Activated T-cell treated with anti-CD3 and anti-CD28 coated beads, Interleukin-2, amount 50 U/mL, for 24 hours (primary cell): ENCODE measurements around the gene MDK.
A peak's percentile ranks its signal among the peaks of the same experiment; 100 is the strongest.

Experiments
- DNase-seq: peaks from one replicate; pipeline ENCODE4 v3.0.0-alpha.2; 2020
- H3K27ac Mint-ChIP-seq: 2 replicates; pipeline ENCODE4 v1.8.0; 2020; ENCODE audit warnings: mild to moderate bottlenecking, mixed read lengths
- H3K27me3 Mint-ChIP-seq: 2 replicates; pipeline ENCODE4 v1.8.0; 2020; ENCODE audit warnings: mixed read lengths
- H3K36me3 Mint-ChIP-seq: 2 replicates; pipeline ENCODE4 v1.8.0; 2020; ENCODE audit warnings: low read depth, mixed read lengths
- H3K4me1 Mint-ChIP-seq: 2 replicates; pipeline ENCODE4 v1.8.0; 2020; ENCODE audit warnings: low read depth, mixed read lengths
- H3K4me3 Mint-ChIP-seq: 2 replicates; pipeline ENCODE4 v1.8.0; 2020; ENCODE audit warnings: mild to moderate bottlenecking, moderate library complexity, mixed read lengths
- H3K9me3 Mint-ChIP-seq: 2 replicates; pipeline ENCODE4 v1.8.0; 2020; ENCODE audit warnings: mixed read lengths

The MDK gene, protein sequence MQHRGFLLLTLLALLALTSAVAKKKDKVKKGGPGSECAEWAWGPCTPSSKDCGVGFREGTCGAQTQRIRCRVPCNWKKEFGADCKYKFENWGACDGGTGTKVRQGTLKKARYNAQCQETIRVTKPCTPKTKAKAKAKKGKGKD

DNA sequence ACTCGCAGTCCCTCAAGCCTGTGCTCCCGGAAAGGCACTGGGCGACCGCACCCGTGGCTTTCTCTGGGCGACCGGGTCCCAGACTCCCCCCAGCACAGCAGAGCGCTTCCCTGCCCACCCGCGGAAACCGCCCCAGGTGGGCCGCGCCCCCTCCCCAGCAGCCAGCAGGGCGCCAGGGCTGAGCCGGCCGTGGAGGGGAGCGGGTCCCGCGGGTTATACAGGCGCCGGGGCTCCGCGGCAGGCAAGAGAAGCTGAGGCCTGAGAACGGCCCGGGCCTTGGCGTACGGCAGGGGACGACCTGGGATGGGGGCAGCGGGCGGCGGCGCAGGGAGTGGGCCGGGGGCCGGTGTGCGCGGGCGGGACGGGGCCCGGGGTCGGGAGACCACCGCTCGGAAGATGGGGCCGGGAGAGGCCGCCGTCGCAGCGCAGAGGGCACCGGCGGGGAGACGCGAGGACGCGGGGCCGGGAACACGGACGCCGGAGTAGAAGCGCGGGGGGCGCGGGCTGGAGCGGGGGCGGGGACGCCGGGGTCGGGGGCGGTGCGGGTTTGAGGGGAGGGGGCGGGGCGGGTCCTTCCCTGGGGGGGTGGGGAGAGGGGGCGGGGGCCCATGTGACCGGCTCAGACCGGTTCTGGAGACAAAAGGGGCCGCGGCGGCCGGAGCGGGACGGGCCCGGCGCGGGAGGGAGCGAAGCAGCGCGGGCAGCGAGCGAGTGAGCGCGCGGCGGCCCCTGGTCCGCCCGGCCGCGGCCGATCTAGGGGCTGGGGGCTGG, at the start of gene MDK:
MDK (plus strand) TSS at position 622 of the 771 bp plus-strand sequence. CDS start 389 bp downstream, outside the sequence.
- peaks cover 32% of the 10 kb centered on the region for H3K36me3 Mint-ChIP-seq

DNA sequence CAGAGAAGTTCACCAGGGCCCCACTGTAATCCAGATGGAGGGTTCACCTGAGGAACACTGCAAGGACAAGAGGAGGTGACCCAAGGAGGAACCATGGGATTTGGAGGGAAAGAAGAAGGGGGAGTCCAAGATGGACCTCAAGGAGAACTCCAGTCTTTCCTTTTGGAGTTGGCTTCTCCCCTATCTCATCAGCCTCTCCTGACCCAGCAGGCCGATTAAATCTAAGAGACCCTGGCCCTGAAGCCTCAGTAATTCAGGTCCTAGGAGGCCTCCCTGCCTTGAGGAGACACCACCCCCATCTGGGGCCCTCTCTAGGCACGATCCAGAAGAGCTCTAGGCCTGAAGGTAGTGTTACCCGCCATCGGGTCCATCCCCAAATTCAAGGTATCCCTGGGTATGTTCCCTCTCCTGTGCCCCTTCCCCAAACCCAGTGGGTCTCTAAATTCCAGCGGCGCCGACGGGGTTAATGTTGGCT, 49.3 kb upstream of the MDK start:
- DNase-seq, result no peak
- no peaks in the 10 kb centered on the region for H3K9me3 Mint-ChIP-seq
- H3K4me3 Mint-ChIP-seq, result peak overlapping the region; percentile 28
- H3K4me1 Mint-ChIP-seq, result peaks cover 66% of the 10 kb centered on the region
- no peaks in the 10 kb centered on the region for H3K27me3 Mint-ChIP-seq
- no peaks in the 10 kb centered on the region for H3K36me3 Mint-ChIP-seq
- peak overlapping the region; percentile 76 for H3K27ac Mint-ChIP-seq

More for the DNA sequence above, at the start of gene MDK:
- H3K27ac Mint-ChIP-seq, result peak within 1 kb of the TSS; percentile 76
- no peak for DNase-seq
- peaks cover 11% of the 10 kb centered on the region for H3K4me1 Mint-ChIP-seq
- no peaks in the 10 kb centered on the region for H3K9me3 Mint-ChIP-seq
- H3K27me3 Mint-ChIP-seq, result peaks cover 38% of the 10 kb centered on the region
- peak within 1 kb of the TSS; percentile 73 for H3K4me3 Mint-ChIP-seq

DNA sequence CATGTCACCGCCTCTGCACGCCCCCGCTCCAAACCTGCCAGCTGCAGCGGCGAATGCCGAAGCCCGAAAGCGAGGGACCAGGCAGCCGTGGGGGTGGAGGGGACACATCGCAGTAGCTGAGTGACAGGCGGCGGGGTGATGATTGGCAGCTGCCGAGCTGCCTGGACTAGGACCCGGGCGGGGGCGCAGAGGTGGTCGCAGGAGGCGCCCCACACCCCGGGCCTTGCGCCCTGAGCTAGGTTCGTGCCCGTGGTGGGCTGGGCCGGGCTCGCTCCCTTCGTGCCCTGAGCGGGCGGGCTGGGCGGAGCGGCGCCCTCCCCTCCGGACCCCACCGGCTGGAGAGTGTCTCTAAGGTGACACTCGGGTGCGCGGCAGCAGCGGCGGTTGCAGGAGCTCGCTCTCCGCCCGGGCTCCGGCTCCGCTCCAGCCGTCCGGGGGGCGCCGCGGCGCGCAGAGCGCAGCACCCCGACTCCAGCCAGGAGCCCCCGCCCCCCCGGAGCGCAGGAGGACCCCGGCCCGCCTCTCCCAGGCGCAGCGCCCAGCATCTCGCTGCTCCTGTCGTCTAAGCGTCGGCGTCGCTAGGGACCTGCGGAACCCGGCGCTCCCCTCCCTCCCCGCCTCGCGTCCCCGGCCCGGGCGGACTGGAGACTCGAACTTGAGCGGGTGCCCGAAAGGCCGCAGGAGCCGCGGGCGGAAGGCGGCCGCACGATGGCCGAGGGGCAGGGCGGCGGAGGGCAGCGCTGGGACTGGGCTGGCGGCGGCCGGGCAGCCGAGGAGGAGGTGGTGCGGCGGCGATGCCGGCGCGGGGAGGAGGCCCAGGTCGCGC, 48.7 kb upstream of the MDK start:
- H3K27me3 Mint-ChIP-seq, result no peaks in the 10 kb centered on the region
- H3K4me1 Mint-ChIP-seq, result peaks cover 67% of the 10 kb centered on the region

DNA sequence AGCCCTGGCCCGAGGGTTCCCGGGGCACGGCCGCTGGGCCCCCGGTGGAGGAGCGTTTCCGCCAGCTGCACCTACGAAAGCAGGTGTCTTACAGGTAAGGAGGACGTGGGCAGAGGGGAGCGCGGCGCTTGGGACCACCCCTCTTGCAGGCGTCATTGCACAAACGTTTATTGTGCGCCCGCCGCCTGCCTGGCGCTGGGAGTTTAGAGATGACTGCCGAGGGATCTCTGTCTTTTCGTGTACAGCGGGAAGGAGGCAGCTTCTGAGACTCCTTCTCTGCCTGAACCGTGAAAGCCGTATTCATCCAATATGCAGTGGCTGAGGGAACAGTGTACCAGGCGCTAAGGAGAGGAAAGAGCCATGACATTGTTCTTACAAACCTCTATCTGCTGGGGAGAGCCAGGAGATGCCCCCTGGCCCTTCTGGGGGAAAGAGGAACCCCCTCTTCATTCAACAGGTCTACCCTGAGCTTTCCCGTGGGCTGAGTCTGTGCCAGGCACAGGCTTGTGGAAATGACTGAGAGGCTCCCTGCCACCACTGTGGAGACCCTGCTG, 48.0 kb upstream of the MDK start:
- H3K9me3 Mint-ChIP-seq, result no peaks in the 10 kb centered on the region
- H3K4me3 Mint-ChIP-seq, result peak overlapping the region; percentile 74
- peaks cover 72% of the 10 kb centered on the region for H3K4me1 Mint-ChIP-seq
- no peaks in the 10 kb centered on the region for H3K36me3 Mint-ChIP-seq
- H3K27me3 Mint-ChIP-seq, result no peaks in the 10 kb centered on the region
- DNase-seq, result peak; percentile 60
- peak overlapping the region; percentile 13 for H3K27ac Mint-ChIP-seq

More for the DNA sequence above, 48.7 kb upstream of the MDK start:
- Mint-ChIP-seq H3K36me3 (no peaks in the 10 kb centered on the region), H3K9me3 (no peaks in the 10 kb centered on the region), H3K4me3 (peak overlapping the region; percentile 74), H3K27ac (no peak overlapping the region)
- peak; percentile 71 for DNase-seq

DNA sequence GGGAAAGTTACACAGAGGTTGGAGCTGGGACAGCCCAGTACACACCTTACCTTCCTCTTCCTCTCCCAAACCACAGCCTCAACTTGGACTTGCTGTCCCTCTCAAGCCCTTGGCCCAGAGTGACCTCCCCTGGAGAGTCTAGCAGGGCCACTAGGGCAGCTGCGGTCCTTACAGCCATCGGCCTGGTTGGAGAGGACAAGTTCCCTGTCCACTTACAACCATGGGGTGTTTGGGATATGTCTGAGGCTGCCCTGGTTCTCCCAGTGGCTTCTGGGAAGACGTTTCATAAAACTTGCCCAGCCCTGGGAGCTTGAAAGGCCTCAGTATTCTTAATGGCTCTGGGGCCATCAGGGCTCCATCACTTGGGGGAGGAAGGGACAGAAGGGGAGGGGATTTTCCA, 47.3 kb upstream of the MDK start:
- Mint-ChIP-seq H3K36me3 (no peaks in the 10 kb centered on the region), H3K27me3 (no peaks in the 10 kb centered on the region), H3K4me3 (peak overlapping the region; percentile 74), H3K9me3 (no peaks in the 10 kb centered on the region), H3K27ac (no peak overlapping the region), H3K4me1 (peaks cover 79% of the 10 kb centered on the region)
- no peak for DNase-seq

DNA sequence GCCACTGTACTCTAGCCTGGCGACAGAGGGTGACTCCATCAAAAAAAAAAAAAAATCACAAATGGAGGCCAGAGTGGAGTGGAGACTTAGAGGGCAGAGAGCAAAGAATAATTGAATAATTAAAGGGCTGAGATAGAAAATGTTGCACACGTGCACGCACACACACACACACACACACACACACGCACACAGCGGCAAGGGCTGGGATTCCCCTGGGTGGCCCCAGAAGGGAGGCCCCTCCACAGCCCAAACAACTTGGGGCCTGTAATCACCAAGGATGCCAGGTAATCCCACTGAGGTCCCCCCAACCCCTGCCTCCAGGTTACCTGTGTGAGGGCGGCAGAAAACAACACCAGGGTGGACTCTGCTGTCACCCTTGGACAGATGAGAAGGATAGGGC, 46.2 kb upstream of the MDK start:
- Mint-ChIP-seq H3K4me3 (no peak overlapping the region), H3K27ac (peak overlapping the region; percentile 73)

DNA sequence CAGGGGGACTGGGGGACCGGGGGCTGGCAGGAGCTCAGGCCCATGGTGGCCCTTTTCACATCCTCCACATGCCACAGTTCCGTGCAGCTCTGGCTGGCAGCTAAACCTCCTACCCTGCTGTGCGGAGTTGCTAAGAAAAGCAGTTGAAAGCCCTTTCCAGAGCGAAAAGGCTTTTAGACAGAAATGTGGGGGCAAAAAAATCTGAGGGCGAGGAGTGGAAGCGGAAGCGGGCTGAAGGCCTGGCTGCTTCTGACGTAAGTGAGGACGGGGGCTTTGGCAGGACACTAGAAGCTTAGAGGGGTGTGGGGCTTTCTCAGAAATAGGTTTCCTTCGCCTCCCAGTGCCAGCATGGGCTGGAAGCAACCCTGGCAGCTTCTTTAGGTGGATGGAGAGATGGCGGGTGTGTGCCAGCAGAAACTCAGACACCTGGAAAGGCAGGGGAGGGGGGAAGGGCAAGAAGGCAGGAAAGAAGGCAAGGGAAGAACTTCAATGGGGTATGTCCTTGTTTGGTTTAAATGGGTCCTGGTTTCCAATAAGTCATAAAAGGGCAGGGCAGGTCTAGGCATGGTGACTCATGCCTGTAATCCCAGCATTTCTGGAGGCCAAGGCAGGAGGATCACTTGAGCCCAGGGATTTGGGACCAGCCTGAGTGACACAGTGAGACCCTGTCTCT, 45.4 kb upstream of the MDK start:
- no peak overlapping the region for H3K4me3 Mint-ChIP-seq
- DNase-seq, result no peak
- H3K27ac Mint-ChIP-seq, result peak overlapping the region; percentile 66
- H3K36me3 Mint-ChIP-seq, result no peaks in the 10 kb centered on the region
- H3K27me3 Mint-ChIP-seq, result no peaks in the 10 kb centered on the region
- H3K9me3 Mint-ChIP-seq, result no peaks in the 10 kb centered on the region
- peaks cover 71% of the 10 kb centered on the region for H3K4me1 Mint-ChIP-seq

More for the DNA sequence above, 46.2 kb upstream of the MDK start:
- no peaks in the 10 kb centered on the region for H3K36me3 Mint-ChIP-seq
- DNase-seq, result no peak
- peaks cover 78% of the 10 kb centered on the region for H3K4me1 Mint-ChIP-seq
- no peaks in the 10 kb centered on the region for H3K27me3 Mint-ChIP-seq
- no peaks in the 10 kb centered on the region for H3K9me3 Mint-ChIP-seq

DNA sequence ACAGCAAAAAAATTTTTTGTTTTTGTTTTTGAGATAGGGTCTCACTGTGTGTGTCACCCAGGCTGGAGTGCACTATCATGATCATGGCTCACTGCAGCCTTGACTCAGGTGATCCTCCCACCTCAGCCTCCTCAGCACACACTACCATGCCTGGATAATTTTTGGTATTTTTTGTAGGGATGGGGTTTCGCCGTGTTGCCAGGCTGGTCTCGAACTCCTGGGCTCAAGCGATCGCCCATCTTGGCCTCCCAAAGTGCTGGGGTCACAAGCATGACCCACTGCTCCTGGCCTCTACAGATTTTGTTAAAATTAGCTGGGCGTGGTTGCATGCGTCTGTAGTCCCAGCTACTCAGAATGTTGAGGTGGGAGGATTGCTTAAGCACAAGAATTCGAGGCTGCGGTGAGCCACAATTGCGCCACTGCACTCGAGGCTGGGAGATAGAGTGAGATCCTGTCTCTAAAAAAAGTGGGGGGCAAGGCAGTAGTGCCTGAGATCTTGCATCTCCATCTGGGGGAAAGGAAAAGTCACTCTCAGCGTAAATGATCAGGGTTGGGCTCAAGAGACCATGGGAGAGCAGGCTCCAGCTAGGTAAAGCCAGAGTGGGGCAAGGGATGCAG, 44.8 kb upstream of the MDK start:
- Mint-ChIP-seq H3K9me3 (no peaks in the 10 kb centered on the region), H3K27me3 (no peaks in the 10 kb centered on the region), H3K27ac (no peak overlapping the region), H3K4me3 (no peak overlapping the region), H3K4me1 (peaks cover 71% of the 10 kb centered on the region), H3K36me3 (no peaks in the 10 kb centered on the region)
- DNase-seq, result no peak

DNA sequence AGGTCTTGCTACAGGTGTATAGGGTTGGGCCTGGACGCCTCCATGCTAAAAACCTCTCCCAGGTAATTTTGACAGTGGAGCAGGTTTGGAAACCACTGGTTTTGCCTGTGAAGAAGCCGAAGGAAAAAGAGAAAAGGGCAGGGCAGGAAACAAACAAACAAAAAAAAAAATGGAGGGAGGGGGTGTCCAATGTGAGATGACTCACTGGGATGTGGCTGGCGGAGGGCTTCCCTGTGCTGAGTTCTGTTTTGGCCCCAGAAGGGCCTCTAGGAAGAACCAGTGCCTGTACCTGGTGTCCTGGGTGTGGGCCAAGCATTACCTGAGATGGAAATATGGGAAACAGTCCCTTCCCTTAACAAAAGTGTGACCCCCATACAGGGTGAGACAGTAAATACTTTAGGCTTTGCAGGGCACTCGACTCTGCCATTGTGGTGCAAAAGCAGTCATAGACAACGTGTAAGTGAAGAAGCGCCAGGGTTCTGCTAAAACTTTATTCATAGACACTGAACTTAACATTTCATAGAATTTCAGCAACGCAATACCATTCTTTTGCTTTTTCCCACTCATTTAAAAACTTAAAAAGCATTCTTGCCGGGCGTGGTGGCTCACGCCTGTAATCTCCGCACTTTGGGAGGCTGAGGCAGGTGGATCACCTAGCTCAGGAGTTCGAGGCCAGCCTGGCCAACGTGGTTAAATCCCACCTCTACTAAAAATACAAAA, 43.7 kb upstream of the MDK start:
- H3K4me3 Mint-ChIP-seq, result no peak overlapping the region
- peak overlapping the region; percentile 2 for H3K27ac Mint-ChIP-seq
- no peaks in the 10 kb centered on the region for H3K27me3 Mint-ChIP-seq
- no peaks in the 10 kb centered on the region for H3K36me3 Mint-ChIP-seq
- no peaks in the 10 kb centered on the region for H3K9me3 Mint-ChIP-seq
- DNase-seq, result no peak
- H3K4me1 Mint-ChIP-seq, result peaks cover 73% of the 10 kb centered on the region

DNA sequence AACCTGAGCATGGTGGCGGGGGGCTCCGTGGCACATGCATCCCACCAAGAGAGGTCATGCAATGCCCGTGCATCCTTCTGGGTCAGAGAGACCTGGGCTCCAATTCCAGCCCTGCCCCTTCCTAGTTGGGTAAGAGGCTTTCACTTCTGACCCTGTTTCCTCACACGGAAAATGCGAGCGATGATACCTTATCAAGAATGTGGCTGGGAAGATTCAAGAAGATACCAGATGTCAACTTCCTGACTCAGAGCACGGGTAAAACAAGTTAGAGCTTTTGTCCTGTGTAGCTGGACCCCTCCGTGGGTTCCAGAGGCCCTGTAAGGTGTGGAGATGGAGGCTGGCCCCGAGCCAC, 42.9 kb upstream of the MDK start:
- H3K4me3 Mint-ChIP-seq, result no peak overlapping the region
- no peaks in the 10 kb centered on the region for H3K36me3 Mint-ChIP-seq
- H3K27ac Mint-ChIP-seq, result peak overlapping the region; percentile 79
- no peaks in the 10 kb centered on the region for H3K27me3 Mint-ChIP-seq
- peaks cover 76% of the 10 kb centered on the region for H3K4me1 Mint-ChIP-seq
- no peak for DNase-seq
- H3K9me3 Mint-ChIP-seq, result no peaks in the 10 kb centered on the region

DNA sequence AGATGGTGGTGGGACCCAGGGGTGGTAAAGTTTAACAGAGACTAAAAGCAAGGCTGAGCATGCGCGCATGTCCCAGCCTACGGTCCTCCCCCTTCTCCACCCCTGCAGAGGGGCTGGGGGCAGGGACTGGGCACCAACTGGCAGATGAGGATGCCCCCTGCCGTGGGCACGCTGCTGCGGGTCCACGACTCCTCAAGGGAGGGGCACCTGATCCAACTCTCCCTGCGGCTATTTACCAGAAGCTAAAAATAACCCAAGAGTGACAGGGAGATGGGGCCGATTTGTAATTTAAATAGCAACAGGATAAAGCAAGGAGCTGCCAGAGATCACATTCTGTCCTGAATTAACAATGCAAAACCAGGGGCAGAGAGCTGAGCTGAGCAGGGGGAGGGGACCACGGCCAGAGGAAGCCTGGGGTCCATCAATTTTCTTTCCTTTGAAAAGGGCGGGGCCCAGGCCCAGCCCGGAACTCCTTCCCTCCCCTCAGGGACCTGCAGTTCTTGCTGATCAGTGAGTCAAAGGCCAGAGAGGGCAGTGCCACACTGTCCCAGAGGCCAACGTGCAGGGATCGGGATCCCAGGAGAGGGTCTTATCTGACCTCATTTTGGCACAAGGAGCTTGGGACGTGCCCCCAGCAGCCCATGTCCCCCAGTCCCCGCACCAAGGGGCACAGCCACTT, 42.3 kb upstream of the MDK start:
- Mint-ChIP-seq H3K27me3 (no peaks in the 10 kb centered on the region), H3K9me3 (no peaks in the 10 kb centered on the region), H3K4me3 (no peak overlapping the region), H3K4me1 (peaks cover 78% of the 10 kb centered on the region), H3K27ac (peak overlapping the region; percentile 79), H3K36me3 (no peaks in the 10 kb centered on the region)
- no peak for DNase-seq

DNA sequence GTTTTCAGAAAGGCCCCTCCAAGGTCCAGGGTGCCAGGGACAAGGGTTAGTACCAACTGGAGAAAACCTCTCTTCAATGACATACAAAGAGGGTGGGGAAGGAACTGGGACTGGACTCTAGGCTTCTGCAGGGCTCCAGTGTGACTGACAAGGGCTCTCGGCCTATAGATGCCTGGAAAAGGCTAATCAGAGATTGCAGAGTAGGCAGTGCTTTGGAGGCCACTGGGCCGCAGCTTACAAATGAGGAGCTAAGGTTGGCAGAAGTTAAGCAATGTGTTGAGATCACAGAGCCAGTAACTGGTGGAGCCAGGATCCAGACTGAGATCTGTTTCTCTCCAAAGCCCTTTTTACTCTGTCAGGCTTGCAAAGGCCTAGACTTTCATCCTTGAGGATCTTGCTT, 41.7 kb upstream of the MDK start:
- no peaks in the 10 kb centered on the region for H3K27me3 Mint-ChIP-seq
- DNase-seq, result no peak
- H3K4me3 Mint-ChIP-seq, result no peak overlapping the region
- H3K4me1 Mint-ChIP-seq, result peaks cover 75% of the 10 kb centered on the region
- H3K9me3 Mint-ChIP-seq, result no peaks in the 10 kb centered on the region
- no peaks in the 10 kb centered on the region for H3K36me3 Mint-ChIP-seq
- H3K27ac Mint-ChIP-seq, result no peak overlapping the region

DNA sequence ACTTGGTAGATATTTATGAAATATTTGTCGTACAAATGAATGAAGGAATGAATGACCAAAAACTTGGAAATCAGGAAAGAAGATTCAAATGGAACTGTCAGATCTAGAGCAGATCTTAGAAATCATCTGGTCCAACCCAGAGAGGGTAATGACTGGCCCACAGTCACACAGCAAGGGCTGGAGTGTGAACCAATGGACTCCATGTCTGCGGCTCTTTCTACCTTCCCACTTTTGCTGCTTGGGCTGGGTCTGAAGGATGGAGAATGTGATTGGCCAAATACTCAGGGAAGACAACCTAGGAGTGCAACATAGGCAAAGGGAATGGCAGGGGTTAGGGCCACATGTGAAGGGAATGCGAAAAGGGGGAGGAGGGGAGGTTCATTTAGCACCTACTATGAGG, 40.0 kb upstream of the MDK start:
- peaks cover 81% of the 10 kb centered on the region for H3K4me1 Mint-ChIP-seq
- no peaks in the 10 kb centered on the region for H3K27me3 Mint-ChIP-seq
- no peak overlapping the region for H3K27ac Mint-ChIP-seq
- H3K4me3 Mint-ChIP-seq, result no peak overlapping the region
- H3K9me3 Mint-ChIP-seq, result no peaks in the 10 kb centered on the region
- no peaks in the 10 kb centered on the region for H3K36me3 Mint-ChIP-seq
- no peak for DNase-seq
